HG03457 (cell line): ENCODE data around the gene AKNA.

Experiments used
- ATAC-seq: cut with Tn5 transposase; IDR thresholded peaks from one replicate; pipeline ENCODE4 v1.9.1; 2021; ENCODE audit warnings: moderate number of reproducible peaks; ENCODE audit not compliant: unreplicated experiment

Gene AKNA

GRCh38 chr9:114387680-114388356, at the start of gene AKNA:
TSS of gene AKNA (minus strand) at chr9:114387982. CDS start at chr9:114381333, 6,649 bp downstream.
- ATAC-seq: no peak

GRCh38 chr9:114437401-114437893, 49.7 kb upstream of the AKNA start:
- no peak for ATAC-seq

GRCh38 chr9:114434878-114435311, 47.1 kb upstream of the AKNA start:
- no peak for ATAC-seq

- ATAC-seq: no peak
Measured at GRCh38 chr9:114433720-114434255, 46.0 kb upstream of the AKNA start.

- ATAC-seq: no peak
Measured at GRCh38 chr9:114433086-114433485, 45.3 kb upstream of the AKNA start.

- ATAC-seq: no peak
Measured at GRCh38 chr9:114432323-114433067, 44.7 kb upstream of the AKNA start.

GRCh38 chr9:114431770-114432169, 44.0 kb upstream of the AKNA start:
- no peak for ATAC-seq

- no peak for ATAC-seq
Measured at GRCh38 chr9:114431003-114431402, 43.2 kb upstream of the AKNA start.

GRCh38 chr9:114430457-114430856, 42.7 kb upstream of the AKNA start:
- no peak for ATAC-seq

- no peak for ATAC-seq
Measured at GRCh38 chr9:114429488-114429887, 41.7 kb upstream of the AKNA start.

GRCh38 chr9:114428466-114428865, 40.7 kb upstream of the AKNA start:
- no peak for ATAC-seq

GRCh38 chr9:114427644-114428043, 39.9 kb upstream of the AKNA start:
- ATAC-seq: no peak

- ATAC-seq: no peak
Measured at GRCh38 chr9:114426046-114426948, 38.5 kb upstream of the AKNA start.

GRCh38 chr9:114425126-114425525, 37.3 kb upstream of the AKNA start:
- no peak for ATAC-seq

GRCh38 chr9:114424126-114424525, 36.3 kb upstream of the AKNA start:
- no peak for ATAC-seq

GRCh38 chr9:114423181-114423580, 35.4 kb upstream of the AKNA start:
- no peak for ATAC-seq

GRCh38 chr9:114421147-114421546, 33.4 kb upstream of the AKNA start:
- ATAC-seq: no peak

GRCh38 chr9:114419796-114420195, 32.0 kb upstream of the AKNA start:
- ATAC-seq: no peak

- no peak for ATAC-seq
Measured at GRCh38 chr9:114418053-114418452, 30.3 kb upstream of the AKNA start.

- no peak for ATAC-seq
Measured at GRCh38 chr9:114417511-114417910, 29.7 kb upstream of the AKNA start.

- ATAC-seq: no peak
Measured at GRCh38 chr9:114416906-114417305, 29.1 kb upstream of the AKNA start.
